Astrocyte (in vitro differentiated cells and primary cell): ENCODE data around the gene PIK3CB. TPM values are rescaled to one million over a fixed set of nuclear protein-coding genes. Genes with fewer than 3 reads are reported as not detected.
"Not testable (repeated sequence)": the region's sequence is repeated elsewhere in the genome, so short reads cannot be mapped to it uniquely, and the experiment has no call there.

ENCODE experiments used
- DNase-seq: peaks from one replicate; pipeline ENCODE4 v3.0.0-alpha.2; 2010; ENCODE audit warnings: low read depth
- FAIRE-seq: peaks from 2 replicates; lab custom pipeline; 2011; peaks lifted over from hg19 to GRCh38; lab: Jason Lieb, UNC
- H2AFZ ChIP-seq: 2 replicates; pipeline ENCODE4 v1.6.0; 2012; ENCODE audit warnings: low read depth, low read length, inconsistent platforms
- H3K27ac ChIP-seq: 2 replicates; pipeline ENCODE4 v1.5.1; 2011; ENCODE audit warnings: low read depth, low read length, inconsistent platforms
- H3K27me3 ChIP-seq: 2 replicates; pipeline ENCODE4 v1.6.0; 2011; ENCODE audit warnings: low read length, inconsistent platforms; ENCODE audit not compliant: insufficient read depth
- H3K36me3 ChIP-seq: 2 replicates; pipeline ENCODE4 v1.5.1; 2011; ENCODE audit warnings: low read length, inconsistent platforms; ENCODE audit not compliant: insufficient read depth
- H3K4me1 ChIP-seq: 2 replicates; pipeline ENCODE4 v1.5.1; 2011; ENCODE audit warnings: low read length, inconsistent platforms; ENCODE audit not compliant: insufficient read depth
- H3K4me2 ChIP-seq: 2 replicates; pipeline ENCODE4 v1.6.0; 2012; ENCODE audit warnings: low read length, inconsistent platforms
- H3K4me3 ChIP-seq: 2 replicates; pipeline ENCODE4 v1.5.1; 2011; ENCODE audit warnings: low read depth, mild to moderate bottlenecking, low read length, inconsistent platforms; ENCODE audit not compliant: insufficient read depth
- H3K79me2 ChIP-seq: 2 replicates; pipeline ENCODE4 v1.6.0; 2012; ENCODE audit warnings: mild to moderate bottlenecking, low read length, inconsistent platforms; ENCODE audit not compliant: insufficient read depth
- H3K9ac ChIP-seq: 2 replicates; pipeline ENCODE4 v1.6.0; 2012; ENCODE audit warnings: mild to moderate bottlenecking, low read length, inconsistent platforms
- H3K9me3 ChIP-seq: 2 replicates; pipeline ENCODE4 v1.5.1; 2012; ENCODE audit warnings: low read depth, mild to moderate bottlenecking, low read length, inconsistent platforms; ENCODE audit not compliant: insufficient read depth
- H4K20me1 ChIP-seq: 2 replicates; pipeline ENCODE4 v1.6.0; 2012; ENCODE audit warnings: low read length, inconsistent platforms; ENCODE audit not compliant: insufficient read depth
- H3K27ac Mint-ChIP-seq: one replicate; pipeline ENCODE4 v1.8.0; 2021; ENCODE audit warnings: mild to moderate bottlenecking, mixed read lengths; ENCODE audit not compliant: unreplicated experiment
- H3K27me3 Mint-ChIP-seq: one replicate; pipeline ENCODE4 v1.8.0; 2021; ENCODE audit warnings: low read depth, mixed read lengths; ENCODE audit not compliant: unreplicated experiment
- H3K36me3 Mint-ChIP-seq: one replicate; pipeline ENCODE4 v1.8.0; 2021; ENCODE audit warnings: low read depth, mixed read lengths; ENCODE audit not compliant: unreplicated experiment
- H3K4me1 Mint-ChIP-seq: one replicate; pipeline ENCODE4 v1.8.0; 2021; ENCODE audit warnings: low read depth, mixed read lengths; ENCODE audit not compliant: unreplicated experiment
- H3K4me3 Mint-ChIP-seq: one replicate; pipeline ENCODE4 v1.8.0; 2021; ENCODE audit warnings: mild to moderate bottlenecking, moderate library complexity, mixed read lengths; ENCODE audit not compliant: unreplicated experiment
- H3K9me3 Mint-ChIP-seq: one replicate; pipeline ENCODE4 v1.8.0; 2021; ENCODE audit warnings: mild to moderate bottlenecking, mixed read lengths; ENCODE audit not compliant: unreplicated experiment
- CTCF ChIP-seq: IDR thresholded peaks from 2 replicates; pipeline ENCODE4 v1.5.1; 2011; ENCODE audit warnings: low read depth, mild to moderate bottlenecking, inconsistent platforms, low read length, moderate library complexity; ENCODE audit not compliant: insufficient read depth
- EZH2 ChIP-seq: IDR thresholded peaks from 2 replicates; pipeline ENCODE4 v1.6.1; 2012; ENCODE audit warnings: mild to moderate bottlenecking, low read length, inconsistent platforms; ENCODE audit not compliant: insufficient read depth
- total RNA-seq: library from RNA; stranded (reverse); gene quantifications from 2 replicates; pipeline ENCODE4 v1.2.1, GENCODE V29; 2021

PIK3CB gene
- total RNA-seq, 1 donor from 2014 or later: 24.8 TPM

GRCh38 chr3:138684396-138684795 lies 150.3 kb downstream of the PIK3CB start:
- H2AFZ ChIP-seq: no peak overlapping the region
- peaks cover 3% of the 10 kb centered on the region for H3K36me3 ChIP-seq
- no peaks in the 10 kb centered on the region for H4K20me1 ChIP-seq
- Mint-ChIP-seq H3K27ac (no peak overlapping the region), H3K4me3 (no peak overlapping the region), H3K36me3 (peaks cover 2% of the 10 kb centered on the region), H3K9me3 (no peaks in the 10 kb centered on the region), H3K4me1 (peaks cover 8% of the 10 kb centered on the region), H3K27me3 (no peaks in the 10 kb centered on the region)
- H3K4me2 ChIP-seq: no peak overlapping the region
- H3K27ac ChIP-seq: no peak overlapping the region
- no peak overlapping the region for H3K4me3 ChIP-seq
- no peak for TF ChIP-seq EZH2
- no peak for TF ChIP-seq CTCF
- H3K4me1 ChIP-seq: peaks cover 5% of the 10 kb centered on the region
- no peaks in the 10 kb centered on the region for H3K79me2 ChIP-seq
- FAIRE-seq (no peak), DNase-seq (no peak)
- no peak overlapping the region for H3K9ac ChIP-seq
- no peaks in the 10 kb centered on the region for H3K9me3 ChIP-seq
- H3K27me3 ChIP-seq: no peaks in the 10 kb centered on the region

- Histone ChIP-seq H3K9ac (no peak overlapping the region), H2AFZ (no peak overlapping the region), H3K79me2 (no peaks in the 10 kb centered on the region), H3K27ac (no peak overlapping the region), H3K27me3 (no peaks in the 10 kb centered on the region), H3K4me3 (no peak overlapping the region), H3K4me1 (peaks cover 5% of the 10 kb centered on the region), H3K36me3 (peaks cover 3% of the 10 kb centered on the region), H3K4me2 (no peak overlapping the region), H3K9me3 (no peaks in the 10 kb centered on the region), H4K20me1 (no peaks in the 10 kb centered on the region)
- no peak overlapping the region for H3K27ac Mint-ChIP-seq
- DNase-seq: no peak
- peaks cover 5% of the 10 kb centered on the region for H3K36me3 Mint-ChIP-seq
- TF ChIP-seq CTCF: no peak
- TF ChIP-seq EZH2: no peak
- no peak for FAIRE-seq
- no peaks in the 10 kb centered on the region for H3K9me3 Mint-ChIP-seq
- H3K4me1 Mint-ChIP-seq: peaks cover 8% of the 10 kb centered on the region
- H3K4me3 Mint-ChIP-seq: no peak overlapping the region
- no peaks in the 10 kb centered on the region for H3K27me3 Mint-ChIP-seq
These were observed 152.1 kb downstream of the PIK3CB start for GRCh38 chr3:138682648-138683047.

- no peak overlapping the region for H3K27ac ChIP-seq
- no peak for TF ChIP-seq EZH2
- TF ChIP-seq CTCF: no peak
- Mint-ChIP-seq H3K4me1 (peaks cover 3% of the 10 kb centered on the region), H3K27me3 (no peaks in the 10 kb centered on the region), H3K4me3 (no peak overlapping the region), H3K9me3 (peaks cover 2% of the 10 kb centered on the region), H3K27ac (no peak overlapping the region), H3K36me3 (peaks cover 7% of the 10 kb centered on the region)
- DNase-seq (no peak), FAIRE-seq (no peak)
- H3K9me3 ChIP-seq: peaks cover 3% of the 10 kb centered on the region
- peaks cover 2% of the 10 kb centered on the region for H3K4me1 ChIP-seq
- H3K4me3 ChIP-seq: no peak overlapping the region
- H3K36me3 ChIP-seq: peaks cover 3% of the 10 kb centered on the region
- no peaks in the 10 kb centered on the region for H3K79me2 ChIP-seq
- no peak overlapping the region for H3K9ac ChIP-seq
- no peak overlapping the region for H3K4me2 ChIP-seq
- no peak overlapping the region for H2AFZ ChIP-seq
- H3K27me3 ChIP-seq: no peaks in the 10 kb centered on the region
- H4K20me1 ChIP-seq: no peaks in the 10 kb centered on the region
These were observed 153.1 kb downstream of the PIK3CB start for GRCh38 chr3:138681463-138682220.

- not testable (repeated sequence) for FAIRE-seq, H3K4me2 ChIP-seq, H3K9ac ChIP-seq, H3K4me3 Mint-ChIP-seq, H3K9me3 Mint-ChIP-seq, H3K4me1 Mint-ChIP-seq, H3K4me1 ChIP-seq, H3K4me3 ChIP-seq, H3K27ac ChIP-seq, DNase-seq, H3K79me2 ChIP-seq, H4K20me1 ChIP-seq, H3K27me3 Mint-ChIP-seq, H3K9me3 ChIP-seq, H2AFZ ChIP-seq, H3K36me3 ChIP-seq, H3K27me3 ChIP-seq, H3K27ac Mint-ChIP-seq
- H3K36me3 Mint-ChIP-seq: peaks cover 14% of the 10 kb centered on the region
These were observed 153.8 kb downstream of the PIK3CB start for GRCh38 chr3:138680974-138681373.
